UCSD-AML1 (cell line): ENCODE results near the gene STARD13.

Source experiments
- DNase-seq: peaks from one replicate; lab custom pipeline; 2025; ENCODE audit not compliant: unreplicated experiment; lab: John Stamatoyannopoulos, UW

Gene STARD13

GRCh38 chr13:33310245-33311038, 24.9 kb upstream of the STARD13 start:
- DNase-seq = no peak

GRCh38 chr13:33308863-33309262, 23.3 kb upstream of the STARD13 start:
- no peak for DNase-seq

GRCh38 chr13:33307843-33308242, 22.3 kb upstream of the STARD13 start:
- DNase-seq = no peak

- no peak for DNase-seq
Measured at GRCh38 chr13:33303855-33304597, 18.5 kb upstream of the STARD13 start.

GRCh38 chr13:33299626-33300025, 14.1 kb upstream of the STARD13 start:
- no peak for DNase-seq

- DNase-seq = no peak
Measured at GRCh38 chr13:33296793-33297425, 11.4 kb upstream of the STARD13 start.

- DNase-seq = no peak
Measured at GRCh38 chr13:33292712-33293111, 7.2 kb upstream of the STARD13 start.

- no peak for DNase-seq
Measured at GRCh38 chr13:33290421-33290965, 4.9 kb upstream of the STARD13 start.

- no peak for DNase-seq
Measured at GRCh38 chr13:33289966-33290365, 4.4 kb upstream of the STARD13 start.

GRCh38 chr13:33287142-33287882, 1.8 kb upstream of the STARD13 start:
- no peak for DNase-seq

- no peak for DNase-seq
Measured at GRCh38 chr13:33286128-33286527, 573 bp upstream of the STARD13 start.

GRCh38 chr13:33284916-33285315, 639 bp downstream of the STARD13 start:
- DNase-seq = no peak

GRCh38 chr13:33284031-33284430, 1.5 kb downstream of the STARD13 start:
- DNase-seq = no peak

GRCh38 chr13:33283195-33283911, 2.2 kb downstream of the STARD13 start:
- DNase-seq = no peak

- no peak for DNase-seq
Measured at GRCh38 chr13:33281951-33282595, 3.5 kb downstream of the STARD13 start.

- DNase-seq = no peak
Measured at GRCh38 chr13:33280923-33281322, 4.6 kb downstream of the STARD13 start.

- no peak for DNase-seq
Measured at GRCh38 chr13:33280279-33280905, 5.2 kb downstream of the STARD13 start.

- DNase-seq = no peak
Measured at GRCh38 chr13:33279414-33280278, 5.9 kb downstream of the STARD13 start.
